ENCODE data around the gene THADA. TPM values are rescaled to one million over a fixed set of nuclear protein-coding genes. Genes with fewer than 3 reads are reported as not detected.

THADA gene
- total and polyA plus RNA-seq, 2 donors (not counting 3 experiments of a cell fraction or from before 2014, with no cell fraction given), result 22.6 to 25.3 TPM

- BruUV-seq (replicated peaks), result no TSS peak
- TF ChIP-seq POLR2A (IDR thresholded peaks at IDR 0.05; ENCODE audit: low read depth, low read length) (no peak), FOS (IDR thresholded peaks at IDR 0.05; ENCODE audit: borderline replicate concordance, insufficient read depth, low read length) (no peak), JUN (IDR thresholded peaks at IDR 0.05; ENCODE audit: borderline replicate concordance, insufficient read depth, insufficient read length, low read depth) (no peak), EZH2 (IDR thresholded peaks at IDR 0.05; ENCODE audit: borderline replicate concordance, low read depth, low read length, severe bottlenecking) (no peak), CTCF (IDR thresholded peaks at IDR 0.05; ENCODE audit: extremely low read depth in 1 of 2, insufficient read depth in 1 of 2, low read depth in 1 of 2, low read length in 2 of 2) (no peak), MYC (IDR thresholded peaks at IDR 0.05; ENCODE audit: low read depth, low read length) (no peak), POLR2AphosphoS5 (IDR thresholded peaks at IDR 0.05; ENCODE audit: insufficient read depth, low read depth, low read length) (no peak), GATA2 (IDR thresholded peaks at IDR 0.05; ENCODE audit: insufficient read depth, insufficient read length, low read depth, low read length) (no peak)
- TF ChIP-seq, protein P1, sequence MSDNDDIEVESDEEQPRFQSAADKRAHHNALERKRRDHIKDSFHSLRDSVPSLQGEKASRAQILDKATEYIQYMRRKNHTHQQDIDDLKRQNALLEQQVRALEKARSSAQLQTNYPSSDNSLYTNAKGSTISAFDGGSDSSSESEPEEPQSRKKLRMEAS (IDR thresholded peaks at IDR 0.05; ENCODE audit: insufficient read depth, insufficient read length), result no peak
- no peak overlapping the region for H2AFZ ChIP-seq (ENCODE audit: low read depth, low read length)
- no peaks in the 10 kb centered on the region for H3K79me2 ChIP-seq (ENCODE audit: control insufficient read depth, insufficient read depth, low read length)
- ChIA-PET CTCF (interaction anchor here (0.7 kb wide), 1 partner anchor 32 kb away, joined by 3 read pairs; no protein-coding TSS in a partner anchor), POLR2A (no interaction called here)
- FAIRE-seq (no peak), DNase-seq (ENCODE audit: low read depth, low spot score) (no peak)
- no peaks in the 10 kb centered on the region for H3K9me3 ChIP-seq (replicated peaks; ENCODE audit: control insufficient read depth, insufficient read depth, low read length)
- H3K4me1 ChIP-seq (ENCODE audit: control insufficient read depth, extremely low read depth, insufficient read depth, low read length), result peaks cover 11% of the 10 kb centered on the region
- no peaks in the 10 kb centered on the region for H4K20me1 ChIP-seq (replicated peaks; ENCODE audit: control insufficient read depth, extremely low read depth, insufficient read depth, low read length)
- no peak overlapping the region for H3K27ac ChIP-seq (ENCODE audit: insufficient read depth, low read depth, low read length)
- H3K36me3 ChIP-seq (ENCODE audit: control insufficient read depth in 2 of 2, extremely low read depth in 1 of 2, insufficient read depth in 2 of 2, low read length in 2 of 2), result no peaks in the 10 kb centered on the region
- H3K27me3 ChIP-seq (ENCODE audit: control insufficient read depth in 2 of 2, insufficient read depth in 2 of 2, low read length in 2 of 2), result no peaks in the 10 kb centered on the region
- H3K4me3 ChIP-seq (replicated peaks in 1 of 3; ENCODE audit: insufficient read depth in 1 of 3, low read depth in 1 of 3, low read length in 3 of 3), result no peak overlapping the region
- H3K4me2 ChIP-seq (ENCODE audit: insufficient read depth, low read length), result no peak overlapping the region
- dilution Hi-C loops (cut with MboI; ENCODE audit: extremely low pct_ligation_motif_present, low sequenced_read_pairs) (no loop called here), intact Hi-C loops (cut with micrococcal nuclease) (no loop called here)
- no peaks in the 10 kb centered on the region for H3K9me1 ChIP-seq (replicated peaks; ENCODE audit: control insufficient read depth, extremely low read depth, insufficient read depth, low read length)
- no peak overlapping the region for H3K9ac ChIP-seq (replicated peaks; ENCODE audit: extremely low read depth, insufficient read depth, low read length)
These were observed 409.5 kb downstream of the THADA start for GRCh38 chr2:43186321-43186678.

Data from endothelial cell of umbilical vein (primary cell).